Lower lobe of right lung (tissue), 2 donors: ENCODE data around the gene CLEC2B. TPM values are rescaled to one million over a fixed set of nuclear protein-coding genes. Genes with fewer than 3 reads are reported as not detected.

Source experiments
- ATAC-seq, 2 donors: fragments of 200-7000 bp; cut with Tn5 transposase; one replicate each; pipeline ENCODE4 v1.9.1; 2020 to 2022; ENCODE audit warnings: mild to moderate bottlenecking in 2 of 2, moderate library complexity in 2 of 2
- DNase-seq: peaks from one replicate; pipeline ENCODE4 v3.0.0-alpha.2; 2020
- H3K27ac ChIP-seq: fragments of 200-600 bp; one replicate; pipeline ENCODE4 v1.8.0; 2022
- H3K27me3 ChIP-seq: fragments of 200-600 bp; one replicate; pipeline ENCODE4 v1.8.0; 2022; ENCODE audit warnings: low read depth
- H3K36me3 ChIP-seq: fragments of 200-600 bp; one replicate; pipeline ENCODE4 v1.8.0; 2022; ENCODE audit warnings: mild to moderate bottlenecking
- H3K4me1 ChIP-seq: fragments of 200-600 bp; one replicate; pipeline ENCODE4 v1.8.0; 2022
- H3K4me3 ChIP-seq: fragments of 200-600 bp; one replicate; pipeline ENCODE4 v1.8.0; 2022; ENCODE audit warnings: mild to moderate bottlenecking
- H3K9me3 ChIP-seq: fragments of 200-600 bp; one replicate; pipeline ENCODE4 v1.8.0; 2022
- intact Hi-C: fragments of 100-400 bp; cut with DNase I; formaldehyde crosslinking; loops from one replicate; pipeline ENCODE4 v1.11.0; 2022
- total RNA-seq: library from RNA; stranded (reverse); fragmentation: NEBNext Ultra II Directional; extraction: Animal tissue kit (Norgen Biotek cat#: 25700); gene quantifications from one replicate; pipeline ENCODE4 v1.2.1, GENCODE V29; 2021
- TF ChIP-seq, protein P1 (sequence below): fragments of 200-600 bp; IDR thresholded peaks from one replicate; pipeline ENCODE4 v1.8.0; 2022; ENCODE audit warnings: antibody characterized with exemption, mild to moderate bottlenecking
- donor health status: DM: no; HTN: yes; CAD: no; lungs with severe emphysema.

The CLEC2B gene
- total RNA-seq, 1 donor from 2014 or later: 24.8 TPM

DNA sequence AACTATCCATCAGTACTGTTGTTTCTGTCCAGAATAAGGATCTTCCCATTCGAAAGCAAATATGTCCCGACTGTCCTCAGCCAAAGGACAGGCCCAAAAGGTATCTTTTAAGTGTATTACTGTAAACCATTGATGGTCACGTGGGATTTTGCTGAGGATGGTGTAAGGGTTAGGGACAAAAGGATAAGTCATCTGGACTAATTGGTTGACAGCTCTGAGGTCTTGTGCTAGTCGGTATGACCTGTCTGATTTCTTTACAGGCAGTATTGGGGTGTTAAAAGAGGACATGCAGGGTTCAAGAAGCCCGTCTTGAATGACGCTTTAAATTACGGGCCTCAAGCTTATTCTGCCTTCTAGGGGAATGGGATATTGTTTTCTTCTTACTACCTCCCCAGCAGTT, 38.6 kb upstream of the CLEC2B start:
- H3K36me3 ChIP-seq: no peaks in the 10 kb centered on the region
- intact Hi-C loops: no loop called here
- H3K4me3 ChIP-seq: no peak overlapping the region
- TF ChIP-seq, protein P1, sequence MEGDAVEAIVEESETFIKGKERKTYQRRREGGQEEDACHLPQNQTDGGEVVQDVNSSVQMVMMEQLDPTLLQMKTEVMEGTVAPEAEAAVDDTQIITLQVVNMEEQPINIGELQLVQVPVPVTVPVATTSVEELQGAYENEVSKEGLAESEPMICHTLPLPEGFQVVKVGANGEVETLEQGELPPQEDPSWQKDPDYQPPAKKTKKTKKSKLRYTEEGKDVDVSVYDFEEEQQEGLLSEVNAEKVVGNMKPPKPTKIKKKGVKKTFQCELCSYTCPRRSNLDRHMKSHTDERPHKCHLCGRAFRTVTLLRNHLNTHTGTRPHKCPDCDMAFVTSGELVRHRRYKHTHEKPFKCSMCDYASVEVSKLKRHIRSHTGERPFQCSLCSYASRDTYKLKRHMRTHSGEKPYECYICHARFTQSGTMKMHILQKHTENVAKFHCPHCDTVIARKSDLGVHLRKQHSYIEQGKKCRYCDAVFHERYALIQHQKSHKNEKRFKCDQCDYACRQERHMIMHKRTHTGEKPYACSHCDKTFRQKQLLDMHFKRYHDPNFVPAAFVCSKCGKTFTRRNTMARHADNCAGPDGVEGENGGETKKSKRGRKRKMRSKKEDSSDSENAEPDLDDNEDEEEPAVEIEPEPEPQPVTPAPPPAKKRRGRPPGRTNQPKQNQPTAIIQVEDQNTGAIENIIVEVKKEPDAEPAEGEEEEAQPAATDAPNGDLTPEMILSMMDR: no peak
- no peaks in the 10 kb centered on the region for H3K27me3 ChIP-seq
- H3K4me1 ChIP-seq: no peaks in the 10 kb centered on the region
- ATAC-seq (no peak), DNase-seq (no peak)
- peaks cover 34% of the 10 kb centered on the region for H3K9me3 ChIP-seq
- no peak overlapping the region for H3K27ac ChIP-seq

DNA sequence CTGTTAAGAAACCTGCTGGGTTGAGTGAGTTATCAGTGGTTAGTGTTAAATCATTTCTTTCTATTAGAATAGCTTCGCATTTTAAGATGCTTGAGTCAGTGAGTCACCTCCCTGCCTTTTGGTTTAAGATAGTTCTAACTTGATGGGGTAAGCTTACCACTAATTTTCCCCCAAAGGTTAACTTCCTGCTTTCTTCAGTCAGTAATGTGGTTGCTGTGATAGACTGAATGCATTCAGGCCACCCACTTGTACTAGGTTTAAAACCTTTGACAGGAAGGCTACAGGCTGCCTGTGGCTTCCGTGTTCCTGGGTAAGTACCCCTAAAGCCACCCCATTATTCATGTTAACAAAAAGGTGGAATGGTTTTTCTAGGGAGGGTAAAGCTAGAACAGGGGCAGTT, 37.7 kb upstream of the CLEC2B start:
- no peak for DNase-seq
- Histone ChIP-seq H3K27ac (no peak overlapping the region), H3K9me3 (peaks cover 36% of the 10 kb centered on the region), H3K27me3 (no peaks in the 10 kb centered on the region), H3K4me3 (no peak overlapping the region), H3K36me3 (no peaks in the 10 kb centered on the region), H3K4me1 (no peaks in the 10 kb centered on the region)
- intact Hi-C loops: no loop called here
- peak; percentile 41 to 47 for ATAC-seq
- TF ChIP-seq, protein P1: no peak

DNA sequence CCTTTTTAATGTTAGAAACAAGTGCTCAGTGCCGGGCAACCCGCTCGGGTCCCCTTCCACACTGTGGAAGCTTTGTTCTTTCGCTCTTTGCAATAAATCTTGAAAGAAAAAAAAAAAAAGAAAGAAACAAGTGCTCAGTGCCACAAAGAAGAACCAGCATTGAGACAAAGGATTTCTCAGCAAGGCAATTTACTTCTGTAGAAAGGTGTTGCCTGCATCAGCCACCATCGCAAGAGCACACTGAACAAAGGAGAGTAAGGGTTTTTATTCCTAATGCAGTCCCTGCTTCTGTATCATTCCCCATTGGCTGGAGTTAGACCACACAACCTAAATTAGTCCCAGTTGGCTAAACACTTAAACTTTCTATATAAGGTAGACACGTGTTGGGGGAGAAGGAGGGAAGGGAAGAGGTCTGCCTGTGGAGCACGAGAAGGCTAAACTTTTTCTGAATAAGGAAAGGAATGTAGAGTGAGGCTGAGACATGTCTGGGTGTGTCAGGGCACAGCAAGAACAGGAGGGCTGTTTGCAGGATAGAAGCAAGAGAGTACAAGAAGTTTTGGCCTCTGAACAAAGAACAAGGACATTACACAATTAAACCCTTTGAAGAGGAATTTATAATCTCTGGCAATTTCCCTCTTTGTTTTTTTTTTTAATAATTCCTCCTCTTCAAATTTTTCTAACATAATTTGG, 33.5 kb upstream of the CLEC2B start:
- Histone ChIP-seq H3K4me1 (no peaks in the 10 kb centered on the region), H3K4me3 (no peak overlapping the region), H3K27me3 (no peaks in the 10 kb centered on the region), H3K27ac (no peak overlapping the region), H3K9me3 (peaks cover 14% of the 10 kb centered on the region), H3K36me3 (no peaks in the 10 kb centered on the region)
- intact Hi-C loops: no loop called here
- TF ChIP-seq, protein P1: no peak
- no peak for ATAC-seq
- DNase-seq: no peak

DNA sequence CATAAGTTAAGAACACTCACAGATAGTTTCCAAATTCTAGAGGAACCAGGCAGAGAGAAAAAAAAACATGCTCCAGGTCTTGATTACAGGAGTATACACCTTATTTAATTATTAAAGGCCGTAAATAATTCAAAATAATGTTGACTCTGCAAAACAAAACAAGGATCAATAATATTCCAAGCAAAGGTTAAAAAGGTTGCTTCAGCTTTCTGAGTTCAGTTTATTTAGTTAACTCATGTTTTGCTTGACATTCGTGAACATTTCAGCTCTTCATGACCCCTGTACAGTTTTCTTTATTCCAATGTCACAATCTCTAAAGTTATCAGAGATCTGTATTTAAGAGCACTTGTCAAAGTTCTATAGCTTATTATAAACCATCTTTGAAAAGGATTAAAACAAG, 31.8 kb upstream of the CLEC2B start:
- Histone ChIP-seq H3K4me3 (no peak overlapping the region), H3K27ac (no peak overlapping the region), H3K27me3 (no peaks in the 10 kb centered on the region), H3K9me3 (peaks cover 14% of the 10 kb centered on the region), H3K4me1 (no peaks in the 10 kb centered on the region), H3K36me3 (no peaks in the 10 kb centered on the region)
- no peak for ATAC-seq
- TF ChIP-seq, protein P1: no peak
- intact Hi-C loops: no loop called here
- DNase-seq: no peak

DNA sequence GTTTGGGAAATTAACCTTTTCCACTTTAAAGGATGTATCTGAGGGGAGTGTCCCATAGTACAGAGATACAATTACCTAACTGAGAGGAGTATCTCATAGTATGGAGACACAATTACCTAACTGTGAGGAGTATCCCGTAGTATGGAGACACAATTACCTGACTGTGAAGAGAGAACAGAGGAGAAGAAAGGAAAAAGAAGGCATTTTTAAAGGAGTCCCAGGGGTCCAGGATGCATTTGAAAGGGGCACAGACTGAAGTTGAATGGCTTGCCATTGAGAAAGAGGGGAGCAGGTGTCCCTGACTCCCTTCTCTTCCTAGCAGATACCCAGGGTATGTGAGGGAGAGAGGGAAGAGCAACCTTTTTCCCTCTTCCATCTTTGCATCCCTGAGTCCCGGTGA, 30.1 kb upstream of the CLEC2B start:
- no peaks in the 10 kb centered on the region for H3K4me1 ChIP-seq
- no peaks in the 10 kb centered on the region for H3K36me3 ChIP-seq
- TF ChIP-seq, protein P1: no peak
- ATAC-seq (no peak), DNase-seq (no peak)
- no peak overlapping the region for H3K4me3 ChIP-seq
- H3K27ac ChIP-seq: no peak overlapping the region
- peaks cover 14% of the 10 kb centered on the region for H3K9me3 ChIP-seq
- intact Hi-C loops: no loop called here
- no peaks in the 10 kb centered on the region for H3K27me3 ChIP-seq
